H1 (cell line): Measurements from ENCODE around the gene BPIFB3.

ENCODE experiments used
- ASH2L ChIP-seq: fragments of 200-600, 300-600 bp; sonication (generic); IDR thresholded peaks from one replicate; pipeline ENCODE4 v1.7.1; 2017; ENCODE audit warnings: low read length
- CEBPB ChIP-seq: IDR thresholded peaks from 2 replicates; pipeline ENCODE4 v1.6.1; 2012; ENCODE audit warnings: low read depth, low read length
- CHD2 ChIP-seq: IDR thresholded peaks from 2 replicates; pipeline ENCODE4 v1.6.1; 2012; ENCODE audit warnings: low read length, improper control_type of control experiment
- JUN ChIP-seq: IDR thresholded peaks from 2 replicates; pipeline ENCODE4 v1.6.1; 2011; ENCODE audit warnings: low read depth, mild to moderate bottlenecking, improper control_type of control experiment, low read length
- KDM1A ChIP-seq: fragments of 200-600, 300-600 bp; sonication (generic); IDR thresholded peaks from 2 replicates; pipeline ENCODE4 v1.7.1; 2016; ENCODE audit warnings: mild to moderate bottlenecking, low read length, borderline replicate concordance
- MAFK ChIP-seq: IDR thresholded peaks from 2 replicates; pipeline ENCODE4 v1.6.1; 2012; ENCODE audit warnings: low read depth, mild to moderate bottlenecking, improper control_type of control experiment, low read length
- PHF8 ChIP-seq: fragments of 200-600 bp; sonication (generic); conservative IDR thresholded peaks from 2 replicates; pipeline ENCODE4 v1.7.1; 2012; ENCODE audit warnings: low read depth, mild to moderate bottlenecking, inconsistent platforms, low read length, moderate library complexity
- POLR2A ChIP-seq, 2 experiments: IDR thresholded peaks; 1 replicate in 1 of 2; 2 replicates in 1 of 2; pipeline ENCODE4 v1.6.1; 2011; ENCODE audit warnings: low read depth in 2 of 2, low read length in 2 of 2, mild to moderate bottlenecking in 2 of 2; ENCODE audit errors: control extremely low read depth in 1 of 2
- POLR2AphosphoS5 ChIP-seq: IDR thresholded peaks from 2 replicates; pipeline ENCODE4 v1.6.1; 2011; ENCODE audit warnings: low read depth, low read length
- RAD21 ChIP-seq, 2 experiments: IDR thresholded peaks in 1 of 2; conservative IDR thresholded peaks in 1 of 2; 2 replicates each; pipeline ENCODE4 v1.6.1; 2011; ENCODE audit warnings: low read depth in 2 of 2, low read length in 2 of 2, improper control_type of control experiment in 1 of 2, inconsistent platforms in 1 of 2, mild to moderate bottlenecking in 1 of 2, moderate library complexity in 1 of 2
- SIN3A ChIP-seq, 2 experiments: IDR thresholded peaks in 1 of 2; conservative IDR thresholded peaks in 1 of 2; 2 replicates each; pipeline ENCODE4 v1.6.1; 2011 to 2012; ENCODE audit warnings: low read length in 2 of 2, improper control_type of control experiment in 1 of 2, low read depth in 1 of 2, mild to moderate bottlenecking in 1 of 2
- SP2 ChIP-seq: IDR thresholded peaks from 2 replicates; pipeline ENCODE4 v1.6.1; 2012; ENCODE audit warnings: mild to moderate bottlenecking, low read length, inconsistent platforms
- SRF ChIP-seq: IDR thresholded peaks from 2 replicates; pipeline ENCODE4 v1.6.1; 2011; ENCODE audit warnings: mild to moderate bottlenecking, low read depth, low read length, moderate library complexity
- TF ChIP-seq, protein P1 (sequence below), 3 experiments: IDR thresholded peaks; 1 replicate in 2 of 3; 2 replicates in 1 of 3; pipeline versions ENCODE4 v1.5.1 to v1.6.1; 2011; ENCODE audit warnings: low read length in 3 of 3, mild to moderate bottlenecking in 3 of 3, inconsistent platforms in 2 of 3, low read depth in 1 of 3, moderate library complexity in 1 of 3; ENCODE audit not compliant: insufficient read depth in 1 of 3; ENCODE audit errors: control extremely low read depth in 1 of 3

- TF ChIP-seq SIN3A (conservative IDR thresholded peaks at IDR 0.05 in 1 of 2, IDR thresholded peaks at IDR 0.05 in 1 of 2; ENCODE audit: low read depth in 1 of 2, low read length in 2 of 2) (no peak), SP2 (no peak), JUN (no peak), SRF (no peak), MAFK (no peak), RAD21 (IDR thresholded peaks at IDR 0.05 in 1 of 2, conservative IDR thresholded peaks at IDR 0.05 in 1 of 2; ENCODE audit: low read depth in 2 of 2, low read length in 2 of 2) (no peak), CEBPB (no peak), POLR2A (IDR thresholded peaks at IDR 0.05; ENCODE audit: control extremely low read depth in 1 of 2, low read depth in 2 of 2, low read length in 2 of 2) (no peak), PHF8 (no peak), CHD2 (no peak), ASH2L (no peak), POLR2AphosphoS5 (no peak), KDM1A (no peak)
- TF ChIP-seq, protein P1, sequence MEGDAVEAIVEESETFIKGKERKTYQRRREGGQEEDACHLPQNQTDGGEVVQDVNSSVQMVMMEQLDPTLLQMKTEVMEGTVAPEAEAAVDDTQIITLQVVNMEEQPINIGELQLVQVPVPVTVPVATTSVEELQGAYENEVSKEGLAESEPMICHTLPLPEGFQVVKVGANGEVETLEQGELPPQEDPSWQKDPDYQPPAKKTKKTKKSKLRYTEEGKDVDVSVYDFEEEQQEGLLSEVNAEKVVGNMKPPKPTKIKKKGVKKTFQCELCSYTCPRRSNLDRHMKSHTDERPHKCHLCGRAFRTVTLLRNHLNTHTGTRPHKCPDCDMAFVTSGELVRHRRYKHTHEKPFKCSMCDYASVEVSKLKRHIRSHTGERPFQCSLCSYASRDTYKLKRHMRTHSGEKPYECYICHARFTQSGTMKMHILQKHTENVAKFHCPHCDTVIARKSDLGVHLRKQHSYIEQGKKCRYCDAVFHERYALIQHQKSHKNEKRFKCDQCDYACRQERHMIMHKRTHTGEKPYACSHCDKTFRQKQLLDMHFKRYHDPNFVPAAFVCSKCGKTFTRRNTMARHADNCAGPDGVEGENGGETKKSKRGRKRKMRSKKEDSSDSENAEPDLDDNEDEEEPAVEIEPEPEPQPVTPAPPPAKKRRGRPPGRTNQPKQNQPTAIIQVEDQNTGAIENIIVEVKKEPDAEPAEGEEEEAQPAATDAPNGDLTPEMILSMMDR (IDR thresholded peaks at IDR 0.05; ENCODE audit: control extremely low read depth in 1 of 3, insufficient read depth in 1 of 3, low read depth in 1 of 3, low read length in 3 of 3) = no peak
Measured at GRCh38 chr20:33012327-33013189, 41.1 kb upstream of the BPIFB3 start.
